Astrocyte of the spinal cord (primary cell): ENCODE results near the gene GSN.

Source experiments
- DNase-seq: peaks from one replicate; pipeline ENCODE4 v3.0.0; 2011; ENCODE audit warnings: low read depth, low spot score
- H3K4me3 ChIP-seq: 2 replicates; pipeline ENCODE4 v1.5.1; 2011; ENCODE audit warnings: low read depth, mild to moderate bottlenecking, low read length, moderate library complexity
- in situ Hi-C: cut with HindIII; loops from 2 replicates; pipeline ENCODE4 v1.10.0; 2017; ENCODE audit warnings: low sequenced_read_pairs
- TF ChIP-seq, protein P1 (sequence below): IDR thresholded peaks from 2 replicates; pipeline ENCODE4 v1.5.1; 2012; ENCODE audit warnings: low read depth, mild to moderate bottlenecking, low read length, inconsistent platforms

GSN gene

GRCh38 chr9:121294866-121295661 is 27.1 kb downstream of the GSN start:
- TF ChIP-seq, protein P1, sequence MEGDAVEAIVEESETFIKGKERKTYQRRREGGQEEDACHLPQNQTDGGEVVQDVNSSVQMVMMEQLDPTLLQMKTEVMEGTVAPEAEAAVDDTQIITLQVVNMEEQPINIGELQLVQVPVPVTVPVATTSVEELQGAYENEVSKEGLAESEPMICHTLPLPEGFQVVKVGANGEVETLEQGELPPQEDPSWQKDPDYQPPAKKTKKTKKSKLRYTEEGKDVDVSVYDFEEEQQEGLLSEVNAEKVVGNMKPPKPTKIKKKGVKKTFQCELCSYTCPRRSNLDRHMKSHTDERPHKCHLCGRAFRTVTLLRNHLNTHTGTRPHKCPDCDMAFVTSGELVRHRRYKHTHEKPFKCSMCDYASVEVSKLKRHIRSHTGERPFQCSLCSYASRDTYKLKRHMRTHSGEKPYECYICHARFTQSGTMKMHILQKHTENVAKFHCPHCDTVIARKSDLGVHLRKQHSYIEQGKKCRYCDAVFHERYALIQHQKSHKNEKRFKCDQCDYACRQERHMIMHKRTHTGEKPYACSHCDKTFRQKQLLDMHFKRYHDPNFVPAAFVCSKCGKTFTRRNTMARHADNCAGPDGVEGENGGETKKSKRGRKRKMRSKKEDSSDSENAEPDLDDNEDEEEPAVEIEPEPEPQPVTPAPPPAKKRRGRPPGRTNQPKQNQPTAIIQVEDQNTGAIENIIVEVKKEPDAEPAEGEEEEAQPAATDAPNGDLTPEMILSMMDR, result no peak
- no peak overlapping the region for H3K4me3 ChIP-seq
- no peak for DNase-seq
- in situ Hi-C loops, result no loop called here

DNA sequence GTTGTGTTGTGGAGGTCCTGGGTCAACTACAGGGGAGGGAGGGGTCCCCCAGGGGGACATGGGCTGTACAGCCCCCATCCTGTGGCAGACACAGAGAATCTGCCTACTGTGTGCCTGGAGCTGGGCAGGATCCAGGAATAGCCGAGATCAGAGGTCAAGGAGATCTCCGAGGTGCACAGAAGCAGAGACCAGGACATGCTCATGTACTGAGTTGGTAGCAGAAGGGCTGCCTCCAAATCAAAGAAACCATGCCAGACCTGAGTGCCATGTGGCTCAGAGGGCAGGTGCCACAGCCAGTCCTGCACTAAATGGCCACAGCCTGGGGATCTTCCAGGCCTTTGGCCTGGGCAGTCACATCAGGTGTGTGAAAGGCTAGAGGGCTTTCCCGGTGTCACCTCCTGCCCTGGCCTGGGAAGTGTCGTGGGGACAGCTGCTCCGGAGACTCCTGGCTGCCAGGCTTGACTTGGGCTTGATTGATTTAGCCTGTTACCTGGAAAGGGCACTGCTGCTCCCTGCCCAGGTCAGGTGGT is 27.8 kb downstream of the GSN start:
- no peak overlapping the region for H3K4me3 ChIP-seq
- TF ChIP-seq, protein P1, result no peak
- in situ Hi-C loops, result no loop called here
- no peak for DNase-seq

- in situ Hi-C loops, result no loop called here
- no peak for DNase-seq
- TF ChIP-seq, protein P1, result no peak
- H3K4me3 ChIP-seq, result no peak overlapping the region
Observed at GRCh38 chr9:121296213-121297127, 28.5 kb downstream of the GSN start.

- in situ Hi-C loops, result no loop called here
- TF ChIP-seq, protein P1, result no peak
- DNase-seq, result no peak
- H3K4me3 ChIP-seq, result no peak overlapping the region
Observed at GRCh38 chr9:121297389-121297788, 29.4 kb downstream of the GSN start.

- TF ChIP-seq, protein P1, result no peak
- H3K4me3 ChIP-seq, result no peak overlapping the region
- no peak for DNase-seq
- in situ Hi-C loops, result no loop called here
Observed at GRCh38 chr9:121298016-121298538, 30.1 kb downstream of the GSN start.
